HG03159 (cell line): ENCODE results near the gene IDH2.

Experiments used
- ATAC-seq: cut with Tn5 transposase; IDR thresholded peaks from one replicate; pipeline ENCODE4 v1.9.1; 2021; ENCODE audit warnings: mild to moderate bottlenecking, moderate library complexity; ENCODE audit not compliant: unreplicated experiment

The IDH2 gene

DNA sequence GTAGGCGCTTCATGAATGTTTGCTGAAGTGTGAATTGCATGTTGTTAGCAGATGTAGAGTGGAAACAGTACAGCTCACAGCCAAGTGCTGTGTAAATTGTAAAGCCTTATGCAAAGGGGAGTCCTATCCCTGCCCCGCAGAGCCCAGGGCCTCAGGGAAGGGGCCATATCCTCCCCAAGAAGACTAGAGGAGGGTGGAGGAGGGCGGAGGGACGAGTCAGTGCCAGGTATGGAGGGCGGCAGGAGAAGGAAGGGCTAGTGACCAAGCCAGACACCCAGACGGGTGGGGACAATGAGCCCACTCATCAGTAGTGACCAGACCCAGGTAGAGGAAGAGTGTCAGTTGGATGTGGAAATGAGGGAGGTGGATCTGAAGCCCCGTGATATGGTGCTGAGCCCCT lies 56.0 kb downstream of the IDH2 start:
- ATAC-seq, result no peak

DNA sequence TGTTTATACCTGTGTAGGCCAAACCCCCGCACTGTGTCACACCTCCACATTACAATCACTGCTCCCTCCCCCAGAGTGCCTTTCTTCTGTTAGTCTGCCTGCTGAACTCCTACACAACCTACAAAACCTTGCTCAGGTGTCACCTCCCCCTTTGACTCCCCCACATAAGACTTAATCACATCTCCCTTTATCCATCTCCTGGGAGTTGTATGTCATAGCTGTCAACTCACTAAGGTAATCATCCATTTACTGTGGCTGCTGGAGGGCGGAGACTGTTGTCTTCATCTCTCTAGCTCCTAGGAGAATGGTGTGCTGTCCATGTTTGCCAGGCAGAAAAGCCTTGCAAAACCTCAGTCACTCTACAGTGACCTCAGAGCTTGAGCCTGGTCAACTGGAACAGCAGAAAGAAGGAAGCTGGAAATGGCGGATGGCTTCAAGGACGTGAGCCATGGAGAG lies 57.3 kb downstream of the IDH2 start:
- ATAC-seq, result no peak

DNA sequence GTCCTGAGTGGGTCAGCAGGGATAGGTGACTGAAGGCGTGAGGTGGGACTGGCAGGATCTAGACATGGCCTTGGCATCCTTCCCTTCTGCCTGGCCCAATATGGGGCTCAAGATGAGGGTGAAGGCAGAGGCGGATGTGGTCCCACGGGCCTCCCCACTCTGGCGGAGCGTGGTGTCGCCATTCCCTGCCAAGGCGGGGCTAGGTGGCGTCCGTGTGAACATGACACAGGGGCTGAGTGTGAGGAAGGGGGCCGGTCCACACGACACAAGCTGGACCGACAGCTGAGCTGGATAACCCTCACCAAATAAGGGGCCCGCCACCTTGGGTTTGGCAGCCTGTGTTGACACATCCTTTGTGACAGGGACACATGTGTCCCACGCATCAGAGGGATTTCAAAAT lies 58.1 kb downstream of the IDH2 start:
- ATAC-seq, result no peak

DNA sequence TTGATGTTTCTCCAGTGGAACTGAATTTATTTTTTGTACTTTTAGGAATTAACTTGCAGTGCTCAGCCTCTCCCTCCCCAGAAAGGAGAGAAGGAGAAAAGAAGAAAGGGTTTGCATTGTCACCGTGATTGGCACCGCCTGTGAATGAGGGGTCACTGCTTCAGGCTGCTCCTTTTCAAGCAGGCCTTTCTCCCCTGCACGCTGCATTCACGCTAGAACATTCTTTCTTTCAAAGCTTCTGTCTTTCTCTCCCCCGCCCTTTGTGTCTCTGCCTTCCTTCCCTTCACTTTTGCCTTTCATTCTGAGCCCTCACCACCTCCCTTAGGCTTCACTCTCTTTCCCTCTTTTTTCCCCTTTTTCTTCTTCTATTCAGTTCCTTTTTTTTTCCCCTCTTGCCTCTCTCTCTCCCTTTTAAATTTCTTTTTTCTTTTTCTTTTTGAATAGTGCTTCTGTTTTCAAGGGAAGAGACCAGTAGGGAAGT lies 58.7 kb downstream of the IDH2 start:
- ATAC-seq, result no peak

DNA sequence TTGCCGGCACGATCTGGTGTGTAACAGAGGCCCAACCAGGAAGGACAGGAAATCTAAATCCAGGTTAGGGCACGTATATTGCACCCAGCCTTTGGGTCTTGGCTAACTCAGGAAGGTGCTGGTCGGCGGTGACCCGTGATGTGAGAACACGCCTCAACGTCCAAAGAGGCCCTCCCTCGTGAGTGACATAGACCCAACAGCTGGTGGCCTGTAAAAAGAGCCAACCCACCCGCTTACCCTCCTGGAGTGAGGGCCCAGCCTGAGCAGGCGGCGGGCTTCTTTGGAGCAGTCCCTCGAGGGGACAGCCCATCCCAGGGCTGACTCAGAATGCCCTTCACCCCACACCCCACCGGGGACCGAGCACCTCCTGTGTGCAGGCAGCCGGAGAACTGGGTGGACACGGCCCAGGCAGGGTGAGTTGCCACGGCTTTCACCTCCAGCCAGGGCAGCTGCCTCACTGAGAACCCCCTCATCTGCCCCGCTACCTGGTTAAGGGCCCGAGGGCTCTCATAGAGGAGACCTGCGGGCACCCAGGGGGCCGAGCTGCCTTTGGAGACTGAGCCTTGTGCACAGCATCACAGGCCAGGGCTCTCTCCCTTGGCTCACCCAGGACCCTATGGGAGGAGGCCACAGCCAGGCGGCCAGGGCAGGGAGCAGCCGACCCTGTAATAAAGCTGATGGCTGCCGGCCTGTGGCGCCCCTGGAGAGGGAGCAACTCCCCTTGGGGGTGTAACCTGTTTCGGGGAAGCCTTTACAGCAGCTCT lies 59.3 kb downstream of the IDH2 start:
- ATAC-seq, result no peak

DNA sequence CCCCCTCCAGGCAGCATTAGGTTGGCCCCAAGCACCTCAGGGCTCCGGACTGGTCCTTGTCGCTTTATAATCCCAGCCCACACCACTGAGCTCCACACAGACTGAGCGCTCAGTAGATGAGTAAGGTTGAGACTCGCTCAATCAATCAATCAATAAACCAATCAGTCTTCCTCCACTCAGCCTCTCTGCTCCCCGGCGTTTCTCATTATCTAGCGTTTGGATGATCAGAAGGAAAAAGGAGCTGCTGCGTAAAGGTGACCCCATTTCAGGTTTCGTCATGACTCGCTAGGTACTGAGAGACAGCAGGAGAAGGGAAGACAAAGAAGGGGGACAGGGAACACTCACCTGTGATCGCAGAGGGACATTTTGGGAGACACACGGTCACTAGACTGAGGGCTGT lies 59.9 kb downstream of the IDH2 start:
- no peak for ATAC-seq

DNA sequence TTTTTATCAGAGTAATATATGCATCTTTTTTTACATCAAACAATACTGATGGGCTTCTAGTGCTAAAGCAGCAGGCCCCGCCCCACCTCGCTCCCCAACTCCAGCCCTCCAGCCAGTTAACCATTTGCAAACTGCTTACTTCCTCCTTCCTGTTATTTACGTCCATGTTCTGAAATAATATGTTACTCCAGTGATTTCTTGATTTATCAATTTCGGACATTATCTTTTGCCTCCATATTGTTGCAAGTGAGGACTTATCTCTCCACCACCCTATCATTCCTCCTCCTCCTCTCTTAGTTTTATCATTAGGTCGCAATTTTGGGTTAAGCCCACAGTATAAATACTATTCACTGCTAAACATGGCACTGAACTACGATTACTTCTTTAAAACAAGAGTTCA lies 61.6 kb downstream of the IDH2 start:
- ATAC-seq, result no peak

DNA sequence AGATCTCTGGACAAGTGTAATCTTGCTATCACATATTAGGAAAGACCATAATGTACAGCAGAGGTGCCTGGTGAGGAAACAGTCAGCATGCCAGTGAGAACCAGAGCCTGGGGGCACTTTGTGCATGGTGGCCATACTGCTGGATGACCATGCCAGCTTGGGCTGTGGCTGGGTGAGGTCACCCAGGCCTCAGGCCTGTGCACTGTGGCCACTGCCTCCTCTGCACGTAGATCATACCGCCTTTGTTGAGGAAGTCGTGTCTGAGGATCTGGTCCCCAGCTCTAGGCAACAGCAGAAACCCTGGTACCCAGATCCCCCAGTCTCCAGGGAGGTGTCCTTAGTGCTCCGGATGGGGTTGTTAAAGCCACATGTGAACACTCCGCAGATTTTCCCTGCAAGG lies 62.3 kb downstream of the IDH2 start:
- ATAC-seq, result no peak

DNA sequence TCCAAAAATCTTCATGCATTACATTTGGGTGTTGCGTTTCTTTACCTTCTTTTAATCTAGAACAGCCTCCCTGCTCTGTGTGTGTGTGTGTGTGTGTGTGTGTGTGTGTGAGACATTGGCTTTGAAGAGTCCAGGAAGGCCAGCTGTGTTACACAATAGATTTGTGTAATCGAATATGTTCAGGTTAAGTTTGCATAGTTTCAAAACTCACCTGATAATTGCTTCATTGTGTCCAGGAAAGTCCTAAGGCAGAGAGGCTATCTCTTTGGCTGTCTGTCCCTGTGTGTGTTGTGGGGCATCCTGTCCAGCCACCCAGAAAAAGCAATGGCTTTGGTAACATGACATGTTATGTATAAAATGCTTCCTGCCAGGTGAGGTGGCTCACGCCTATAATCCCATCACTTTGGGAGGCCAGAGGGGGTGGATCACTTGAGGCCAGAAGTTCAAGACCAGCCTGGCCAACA lies 63.6 kb downstream of the IDH2 start:
- no peak for ATAC-seq

DNA sequence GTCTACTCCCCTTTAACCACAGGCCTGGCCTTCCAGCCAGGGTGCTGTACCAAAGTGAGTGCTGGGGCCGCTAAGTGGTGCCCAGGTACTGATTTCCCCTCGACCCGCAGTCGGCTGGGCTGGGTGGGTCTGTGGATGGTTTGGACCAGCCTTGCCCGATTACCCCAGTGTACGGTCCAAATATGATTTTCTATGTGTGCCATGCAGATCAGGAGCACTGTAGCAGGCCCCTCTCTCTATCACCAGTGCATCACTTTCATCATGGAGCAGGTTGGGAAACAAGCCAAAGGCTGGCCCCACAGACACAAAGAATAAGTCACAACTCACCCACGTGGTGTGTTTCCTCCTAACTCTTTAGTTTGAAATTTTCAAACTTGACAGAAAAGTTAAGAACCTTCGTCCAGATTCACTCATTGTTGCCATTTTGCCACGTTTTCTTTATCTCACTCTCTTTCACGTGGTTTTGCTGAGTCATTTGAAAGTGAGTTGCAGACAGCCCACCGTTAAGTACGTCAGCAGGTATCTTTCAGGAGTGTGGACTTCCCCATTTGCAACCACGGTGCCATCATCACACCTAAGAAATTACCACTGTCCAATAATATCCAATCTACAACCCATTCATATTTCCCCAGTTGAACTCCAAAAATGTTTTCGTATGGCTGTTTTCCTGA lies 64.2 kb downstream of the IDH2 start:
- peak; percentile 79 for ATAC-seq

DNA sequence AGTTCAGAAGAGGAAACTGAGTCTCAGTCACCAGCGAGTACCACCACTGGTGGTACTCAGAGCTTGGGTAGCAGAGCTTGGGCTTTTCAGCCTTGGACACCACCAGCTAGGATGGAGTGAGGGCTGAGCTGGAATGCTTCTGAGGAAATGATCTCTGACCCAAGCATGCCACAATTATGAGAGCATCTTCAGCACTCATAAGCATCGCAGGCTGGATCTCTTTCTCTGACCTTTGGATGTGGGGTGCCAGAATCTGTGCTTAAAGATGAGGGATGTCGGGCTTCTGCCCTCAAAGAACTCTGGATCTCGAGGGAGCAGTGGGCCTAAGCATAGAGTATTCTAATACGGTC lies 64.8 kb downstream of the IDH2 start:
- ATAC-seq, result no peak

DNA sequence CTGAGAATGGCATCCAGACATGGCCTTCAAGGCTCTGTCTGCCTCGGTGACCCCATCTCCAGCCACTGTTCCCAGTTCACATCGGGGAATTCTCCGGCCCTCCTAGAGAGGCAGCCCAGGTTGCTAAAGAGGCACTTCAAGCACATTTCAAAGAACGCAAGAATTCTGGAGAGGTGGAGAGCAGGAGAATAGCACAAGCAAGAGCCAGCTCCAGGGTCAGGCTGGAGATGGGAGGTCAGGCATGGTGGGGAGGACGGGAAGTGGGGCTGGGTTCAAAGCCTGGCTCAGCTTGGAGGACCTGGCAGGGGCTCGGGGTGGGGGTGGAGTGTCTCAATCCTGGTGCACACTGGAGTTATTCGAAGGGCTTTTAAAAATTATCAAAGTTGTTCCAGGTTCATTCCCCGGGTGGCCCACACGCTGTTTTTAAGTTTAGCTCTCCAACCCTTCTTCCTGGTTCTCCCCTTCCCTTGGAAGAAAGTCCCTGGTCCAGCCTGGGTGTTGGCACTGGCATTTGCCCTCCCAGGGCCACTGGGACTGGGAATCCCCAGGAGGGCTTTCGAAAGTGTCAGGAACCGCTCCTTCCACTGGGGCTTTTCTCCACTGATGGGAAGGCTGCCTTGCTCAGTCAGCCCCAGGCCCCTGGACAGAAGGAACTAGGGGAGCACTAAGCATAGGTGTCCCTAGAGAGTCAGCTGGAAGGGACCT lies 65.3 kb downstream of the IDH2 start:
- ATAC-seq, result no peak

DNA sequence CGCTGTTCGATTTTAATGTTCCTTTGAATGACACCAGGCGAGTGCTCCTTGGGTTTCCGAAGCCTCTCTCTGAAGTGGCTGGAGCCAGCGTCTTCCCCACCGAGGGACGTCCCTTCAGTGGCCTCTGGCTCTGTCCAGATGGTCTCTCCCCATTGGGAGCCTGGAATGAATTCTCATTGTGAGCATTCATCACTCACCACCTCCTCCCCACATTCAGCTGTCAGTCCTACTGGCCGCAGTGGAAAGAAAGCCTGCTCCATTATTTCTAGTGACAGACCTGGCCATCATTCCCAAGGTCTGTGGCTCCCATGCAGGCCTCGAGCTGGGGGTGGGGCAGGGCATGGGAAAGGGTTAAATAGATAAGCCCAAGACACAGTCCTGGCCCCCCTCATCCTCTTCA lies 65.9 kb downstream of the IDH2 start:
- ATAC-seq, result no peak

DNA sequence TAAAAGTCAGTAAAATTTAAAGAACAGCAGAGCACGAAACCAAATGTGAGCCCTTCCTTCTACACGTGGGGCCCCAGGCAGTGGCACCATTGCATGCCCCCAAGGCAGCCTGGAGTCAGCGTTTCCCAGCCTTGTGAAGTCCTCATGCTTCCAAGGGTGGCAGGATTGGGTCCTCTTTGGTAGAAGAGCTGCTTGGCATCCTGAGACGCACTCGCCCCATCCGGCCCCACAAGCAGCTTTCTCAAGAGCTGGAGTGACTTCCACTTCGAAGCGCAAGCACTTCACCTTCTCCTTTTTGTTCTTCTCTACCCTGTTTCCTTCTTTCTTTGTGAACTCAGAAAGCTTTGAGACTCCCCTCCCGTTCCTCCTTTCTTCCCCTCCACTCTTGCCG lies 66.4 kb downstream of the IDH2 start:
- no peak for ATAC-seq

DNA sequence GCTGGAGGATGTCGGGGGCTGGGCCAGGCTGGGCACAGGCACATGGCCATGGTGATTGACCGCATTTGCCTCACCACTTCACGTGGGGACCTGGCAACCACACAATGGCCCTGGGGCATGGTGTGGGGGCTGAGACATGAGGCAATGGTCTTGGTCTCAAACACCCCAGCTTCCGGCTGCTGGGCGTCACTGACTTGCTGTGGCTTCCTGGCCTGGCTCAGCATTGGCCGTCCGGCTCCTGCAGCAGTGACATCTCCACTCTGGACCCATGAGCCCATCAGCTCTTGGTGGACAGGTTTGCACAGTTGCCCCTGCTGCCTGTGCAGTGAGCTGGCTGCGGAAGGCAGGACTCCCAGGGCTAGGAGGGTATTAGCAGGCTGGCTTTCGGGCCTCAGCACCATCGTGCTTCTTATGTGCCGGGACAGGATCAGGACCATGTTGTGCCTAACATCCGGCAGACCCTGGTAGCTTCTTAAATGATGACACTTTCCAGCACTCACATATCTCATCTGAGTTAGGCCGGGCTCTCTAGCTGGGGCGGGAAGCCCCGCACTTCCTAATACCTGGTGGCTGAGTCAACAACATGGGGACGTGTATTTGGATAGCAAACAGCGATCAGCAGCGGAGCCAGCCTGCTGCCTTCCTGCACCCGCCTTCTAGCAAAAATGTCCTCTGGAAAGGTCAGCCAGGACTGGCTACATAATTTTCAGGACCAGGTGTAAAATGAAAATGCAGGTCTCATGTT lies 67.0 kb downstream of the IDH2 start:
- ATAC-seq, result no peak

DNA sequence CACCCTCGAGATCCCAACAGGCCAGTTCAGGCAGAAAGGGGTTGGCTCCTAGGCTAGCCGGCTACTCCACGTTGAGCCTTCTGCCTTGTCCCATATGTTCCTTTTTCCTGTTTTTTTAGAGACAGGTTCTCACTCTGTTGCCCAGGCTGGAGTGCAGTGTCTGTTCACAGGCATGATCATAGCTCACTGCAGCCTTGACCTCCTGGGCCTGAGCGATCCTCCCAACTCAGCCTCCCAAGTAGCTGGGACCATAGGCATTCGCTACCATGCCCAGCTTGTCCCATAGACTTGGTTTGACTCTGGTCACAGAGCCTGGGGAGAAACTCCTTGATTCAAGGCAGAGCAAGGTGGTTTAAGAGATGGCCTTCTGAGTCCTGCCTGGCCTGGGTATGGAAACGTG lies 68.8 kb downstream of the IDH2 start:
- no peak for ATAC-seq
